H9 (cell line): ENCODE results near the gene ATRNL1. TPM values are rescaled to one million over a fixed set of nuclear protein-coding genes. Genes with fewer than 3 reads are reported as not detected.

Experiments used
- DNase-seq: peaks from one replicate; pipeline ENCODE4 v3.0.0-alpha.2; 2017
- H2AFZ ChIP-seq: one replicate; pipeline ENCODE4 v1.6.1; 2013; ENCODE audit warnings: mild to moderate bottlenecking, low read length, control low read depth, moderate library complexity
- H2AK5ac ChIP-seq: 2 replicates; pipeline ENCODE4 v1.6.1; 2013; ENCODE audit warnings: low read length, control low read depth, mixed read lengths; ENCODE audit not compliant: insufficient read length
- H2BK120ac ChIP-seq: one replicate; pipeline ENCODE4 v1.6.1; 2013; ENCODE audit warnings: low read depth, mild to moderate bottlenecking, low read length, control low read depth, inconsistent platforms; ENCODE audit not compliant: poor library complexity, severe bottlenecking
- H2BK12ac ChIP-seq: 2 replicates; pipeline ENCODE4 v1.6.1; 2013; ENCODE audit warnings: low read length, control low read depth, mixed read lengths, low read depth; ENCODE audit not compliant: insufficient read length
- H2BK15ac ChIP-seq: 2 replicates; pipeline ENCODE4 v1.6.1; 2013; ENCODE audit warnings: low read depth, low read length, control low read depth
- H2BK20ac ChIP-seq: one replicate; pipeline ENCODE4 v1.6.1; 2013; ENCODE audit warnings: low read depth, mild to moderate bottlenecking, low read length, control low read depth, inconsistent platforms; ENCODE audit not compliant: poor library complexity, severe bottlenecking
- H2BK5ac ChIP-seq: 2 replicates; pipeline ENCODE4 v1.6.1; 2013; ENCODE audit warnings: low read length, control low read depth, mixed read lengths; ENCODE audit not compliant: insufficient read length
- H3K14ac ChIP-seq: 2 replicates; pipeline ENCODE4 v1.6.1; 2013; ENCODE audit warnings: low read length, control low read depth; ENCODE audit not compliant: insufficient read depth
- H3K18ac ChIP-seq: 2 replicates; pipeline ENCODE4 v1.6.1; 2013; ENCODE audit warnings: low read depth, mild to moderate bottlenecking, mixed read lengths, low read length, control low read depth; ENCODE audit not compliant: insufficient read length
- H3K23ac ChIP-seq: 2 replicates; pipeline ENCODE4 v1.6.1; 2013; ENCODE audit warnings: low read length, control low read depth, mixed read lengths, low read depth; ENCODE audit not compliant: insufficient read length
- H3K23me2 ChIP-seq: 2 replicates; pipeline ENCODE4 v1.6.1; 2013; ENCODE audit warnings: low read depth, mild to moderate bottlenecking, mixed read lengths, low read length, control low read depth; ENCODE audit not compliant: insufficient read length, poor library complexity, severe bottlenecking
- H3K27ac ChIP-seq: 2 replicates; pipeline ENCODE4 v1.5.1; 2013; ENCODE audit warnings: low read length, control low read depth, mixed read lengths, low read depth; ENCODE audit not compliant: insufficient read length
- H3K27me3 ChIP-seq: 2 replicates; pipeline ENCODE4 v1.6.1; 2013; ENCODE audit warnings: low read length, control low read depth, inconsistent platforms; ENCODE audit not compliant: insufficient read depth
- H3K4ac ChIP-seq: 2 replicates; pipeline ENCODE4 v1.6.1; 2013; ENCODE audit warnings: low read depth, mild to moderate bottlenecking, control low read depth, inconsistent platforms, low read length, moderate library complexity
- H3K4me1 ChIP-seq: 2 replicates; pipeline ENCODE4 v1.6.1; 2013; ENCODE audit warnings: low read length, control low read depth, inconsistent platforms; ENCODE audit not compliant: insufficient read depth
- H3K4me2 ChIP-seq: 2 replicates; pipeline ENCODE4 v1.6.1; 2013; ENCODE audit warnings: low read length, control low read depth, mixed read lengths; ENCODE audit not compliant: insufficient read length, insufficient read depth
- H3K56ac ChIP-seq: 2 replicates; pipeline ENCODE4 v1.6.1; 2013; ENCODE audit warnings: low read depth, mild to moderate bottlenecking, mixed read lengths, low read length, control low read depth; ENCODE audit not compliant: insufficient read length
- H3K79me1 ChIP-seq: 2 replicates; pipeline ENCODE4 v1.6.1; 2013; ENCODE audit warnings: low read depth, mild to moderate bottlenecking, moderate library complexity, low read length, control low read depth, inconsistent platforms; ENCODE audit not compliant: insufficient read depth, poor library complexity, severe bottlenecking
- H3K79me2 ChIP-seq: 2 replicates; pipeline ENCODE4 v1.6.1; 2013; ENCODE audit warnings: low read length, control low read depth, inconsistent platforms; ENCODE audit not compliant: insufficient read depth
- H3K9ac ChIP-seq: 2 replicates; pipeline ENCODE4 v1.6.1; 2013; ENCODE audit warnings: low read length, control low read depth, mixed read lengths; ENCODE audit not compliant: insufficient read length; ENCODE audit errors: extremely low read depth
- H3K9me3 ChIP-seq: one replicate; pipeline ENCODE4 v1.6.1; 2013; ENCODE audit warnings: low read depth, low read length, inconsistent platforms; ENCODE audit not compliant: control insufficient read depth
- H3T11ph ChIP-seq: one replicate; pipeline ENCODE4 v1.6.1; 2013; ENCODE audit warnings: mild to moderate bottlenecking, low read length, control low read depth, inconsistent platforms
- H4K20me1 ChIP-seq: one replicate; pipeline ENCODE4 v1.6.1; 2013; ENCODE audit not compliant: control insufficient read depth, insufficient read length, insufficient read depth
- H4K5ac ChIP-seq: 2 replicates; pipeline ENCODE4 v1.6.1; 2013; ENCODE audit warnings: low read depth, mild to moderate bottlenecking, mixed read lengths, low read length, control low read depth; ENCODE audit not compliant: insufficient read length
- H4K8ac ChIP-seq: replicated peaks from 2 replicates; pipeline ENCODE4 v1.6.1; 2013; ENCODE audit warnings: low read length, control low read depth, mixed read lengths, low read depth; ENCODE audit not compliant: insufficient read length
- H4K91ac ChIP-seq: 2 replicates; pipeline ENCODE4 v1.6.1; 2013; ENCODE audit warnings: low read depth, mild to moderate bottlenecking, moderate library complexity, mixed read lengths, low read length, control low read depth; ENCODE audit not compliant: insufficient read length
- H3K27ac Mint-ChIP-seq, 3 experiments: 2 replicates in 2 of 3; 3 replicates in 1 of 3; pipeline ENCODE4 v1.8.0; 2020 to 2021; ENCODE audit warnings: mixed read lengths in 3 of 3, mild to moderate bottlenecking in 1 of 3, moderate library complexity in 1 of 3
- H3K27me3 Mint-ChIP-seq: 2 replicates; pipeline ENCODE4 v1.8.0; 2021; ENCODE audit warnings: low read depth, mild to moderate bottlenecking, moderate library complexity, mixed read lengths
- H3K36me3 Mint-ChIP-seq, 3 experiments: 2 replicates in 2 of 3; 3 replicates in 1 of 3; pipeline ENCODE4 v1.8.0; 2020 to 2021; ENCODE audit warnings: low read depth in 3 of 3, mixed read lengths in 3 of 3; ENCODE audit not compliant: insufficient read depth in 1 of 3
- H3K4me1 Mint-ChIP-seq, 2 experiments: 2 replicates each; pipeline ENCODE4 v1.8.0; 2020; ENCODE audit warnings: mixed read lengths in 2 of 2
- H3K4me3 Mint-ChIP-seq, 2 experiments: 2 replicates in 1 of 2; 3 replicates in 1 of 2; pipeline ENCODE4 v1.8.0; 2020 to 2021; ENCODE audit warnings: mild to moderate bottlenecking in 2 of 2, mixed read lengths in 2 of 2, moderate library complexity in 1 of 2
- H3K9me3 Mint-ChIP-seq, 2 experiments: 2 replicates in 1 of 2; 3 replicates in 1 of 2; pipeline ENCODE4 v1.8.0; 2020; ENCODE audit warnings: mild to moderate bottlenecking in 2 of 2, mixed read lengths in 2 of 2, moderate library complexity in 1 of 2
- CTCF ChIP-seq: fragments of 200-600 bp; sonication (generic); conservative IDR thresholded peaks from 3 replicates; pipeline ENCODE4 v1.8.0; 2021; ENCODE audit warnings: antibody characterized with exemption, mild to moderate bottlenecking
- WGBS: extraction: QIAGEN DNeasy Blood & Tissue Kit; methylation state at CpG from one replicate; pipeline ENCODE4 v1.1.7; 2013; ENCODE audit warnings: missing lambda C conversion rate, low lambda C conversion rate, mixed read lengths; ENCODE audit not compliant: insufficient read length; ENCODE audit errors: extremely low coverage; 5-methylcytosine and 5-hydroxymethylcytosine counted together
- total RNA-seq: library from RNA; stranded (reverse); gene quantifications from 2 replicates; pipeline ENCODE4 v1.2.1, GENCODE V29; 2021

Gene ATRNL1
- total RNA-seq, 1 experiment from 2014 or later = 9.2 TPM

DNA sequence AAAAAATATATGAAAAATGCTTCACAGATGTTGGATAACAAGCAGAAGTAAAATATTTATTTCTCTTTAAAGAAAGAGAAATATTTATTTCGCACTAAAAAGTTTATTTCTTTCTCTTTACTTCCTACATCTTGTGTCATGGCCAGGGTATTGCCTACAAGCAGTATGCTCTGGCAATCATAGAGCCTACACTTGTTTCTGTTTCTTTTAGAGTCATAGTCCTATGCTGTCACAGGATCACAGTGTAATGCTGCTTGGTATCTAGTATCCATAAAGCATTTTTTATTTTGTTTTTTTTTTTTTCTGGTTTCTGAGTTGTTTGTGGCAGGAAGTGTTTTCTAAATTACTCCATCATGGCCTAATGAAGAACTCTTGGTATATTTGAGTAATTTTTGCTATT is 116.0 kb downstream of the ATRNL1 start:
- Mint-ChIP-seq H3K27me3 (no peaks in the 10 kb centered on the region), H3K4me1 (no peaks in the 10 kb centered on the region), H3K9me3 (no peaks in the 10 kb centered on the region), H3K36me3 (no peaks in the 10 kb centered on the region), H3K4me3 (no peak overlapping the region), H3K27ac (no peak overlapping the region; a peak in 1 of 7 replicates)
- no peak overlapping the region for H2BK15ac ChIP-seq
- H3K79me1 ChIP-seq = no peaks in the 10 kb centered on the region
- H3K4me1 ChIP-seq = no peaks in the 10 kb centered on the region
- no peaks in the 10 kb centered on the region for H3K79me2 ChIP-seq
- TF ChIP-seq CTCF = no peak
- no peak overlapping the region for H3K14ac ChIP-seq
- H2BK12ac ChIP-seq = no peak overlapping the region
- H2BK5ac ChIP-seq = no peak overlapping the region
- no peak overlapping the region for H3T11ph ChIP-seq
- H2BK120ac ChIP-seq = no peak overlapping the region
- no peak for DNase-seq
- no peak overlapping the region for H3K23ac ChIP-seq
- no peak overlapping the region for H3K56ac ChIP-seq
- H2BK20ac ChIP-seq = no peak overlapping the region
- H3K4ac ChIP-seq = no peak overlapping the region
- H3K27ac ChIP-seq = no peak overlapping the region
- no peak overlapping the region for H4K91ac ChIP-seq
- no peak overlapping the region for H2AK5ac ChIP-seq
- H3K4me2 ChIP-seq = no peak overlapping the region
- H3K27me3 ChIP-seq = no peaks in the 10 kb centered on the region
- H3K9ac ChIP-seq = no peak overlapping the region
- WGBS = no CpG with 5 or more reads among the region's 1 CpG
- H2AFZ ChIP-seq = no peak overlapping the region
- H4K5ac ChIP-seq = no peak overlapping the region
- H3K23me2 ChIP-seq = no peaks in the 10 kb centered on the region
- no peaks in the 10 kb centered on the region for H3K9me3 ChIP-seq
- no peak overlapping the region for H4K8ac ChIP-seq
- no peak overlapping the region for H3K18ac ChIP-seq
- H4K20me1 ChIP-seq = no peaks in the 10 kb centered on the region
